Globus pallidus (tissue), 1 donor: ENCODE results near the gene THY1.

ENCODE experiments used
- DNase-seq: peaks from one replicate; pipeline ENCODE4 v3.0.0-alpha.2; 2015; ENCODE audit warnings: low spot score

The THY1 gene

DNA sequence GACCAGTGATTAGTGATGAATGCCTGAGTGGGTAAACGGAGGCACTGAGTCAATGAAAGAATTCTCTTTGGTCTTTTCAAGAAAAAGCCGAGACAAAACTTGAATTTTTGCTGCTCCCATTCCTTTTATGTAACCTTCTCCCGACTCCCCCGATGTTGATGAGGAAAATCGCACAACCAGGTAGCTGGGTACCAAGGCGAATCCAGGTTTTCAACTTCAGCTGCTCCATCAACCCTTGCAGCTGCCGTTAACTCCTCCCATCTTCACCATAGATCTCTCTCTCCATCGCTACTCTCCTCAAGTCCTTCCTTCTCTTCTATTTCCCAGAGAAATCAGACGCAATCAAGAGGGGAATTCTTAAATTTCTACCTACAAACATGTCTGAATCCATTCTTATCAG, 40.9 kb downstream of the THY1 start:
- DNase-seq: no peak

DNA sequence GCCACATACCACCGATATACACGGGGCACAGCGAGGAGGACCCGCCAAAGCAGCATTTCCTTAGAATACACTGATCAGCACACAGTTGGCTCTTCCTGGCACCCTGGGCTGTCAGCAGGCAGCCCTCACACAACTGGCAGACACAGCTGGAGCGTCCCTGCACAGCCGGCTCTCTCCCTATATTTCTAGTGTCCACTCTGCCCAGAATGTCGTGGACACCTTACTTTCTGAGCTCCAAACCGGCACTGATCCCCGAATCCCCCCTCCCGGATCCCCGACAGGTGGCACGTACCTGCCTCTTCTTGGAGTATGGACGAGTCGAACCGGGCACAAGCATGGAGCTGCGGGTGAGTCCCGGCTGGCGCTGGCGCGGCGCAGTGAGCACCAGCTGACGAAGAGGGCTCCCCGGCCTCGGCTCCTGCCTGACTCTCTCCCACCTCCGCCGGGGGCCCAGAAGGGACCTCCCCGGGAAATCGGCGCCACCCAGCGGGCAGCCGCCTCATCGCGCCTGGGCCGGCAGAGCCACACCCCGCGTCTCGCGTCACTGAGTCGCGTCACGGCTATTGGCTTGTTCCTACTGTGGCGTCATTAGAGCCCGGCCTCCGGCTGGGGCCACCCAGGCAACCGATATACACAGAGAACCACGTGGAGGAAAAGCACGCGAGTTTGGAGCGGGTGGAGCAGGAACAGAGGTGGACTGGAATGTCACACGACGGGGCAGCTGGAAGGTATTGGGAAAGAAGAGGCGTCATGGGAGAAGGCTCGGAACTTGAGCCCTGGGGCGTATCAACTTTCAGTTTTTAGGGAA, 41.6 kb downstream of the THY1 start, which contains the start of gene USP2:
Gene USP2 (minus strand): TSS at position 510 of the 808 bp plus-strand sequence. CDS start 8,210 bp downstream, outside the sequence.
- DNase-seq: peak; percentile 97

DNA sequence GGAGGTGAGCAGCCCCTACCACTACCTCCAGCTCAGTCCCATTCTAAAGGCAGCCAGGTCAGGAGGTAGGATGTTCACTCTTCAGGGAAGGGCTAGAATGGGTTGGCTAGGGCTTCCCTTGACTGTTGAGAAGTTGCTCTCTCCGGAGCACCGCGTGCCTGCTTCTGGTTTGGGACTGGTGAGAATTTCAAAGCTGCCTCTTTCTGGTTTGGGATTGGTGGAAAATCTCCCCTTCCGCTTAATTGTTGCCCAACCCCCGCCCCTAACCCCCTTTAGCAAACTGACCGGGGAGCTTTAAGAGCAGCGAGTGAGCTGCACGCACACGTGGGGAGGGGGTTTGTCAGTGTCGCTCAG, 42.2 kb downstream of the THY1 start:
- DNase-seq: no peak

DNA sequence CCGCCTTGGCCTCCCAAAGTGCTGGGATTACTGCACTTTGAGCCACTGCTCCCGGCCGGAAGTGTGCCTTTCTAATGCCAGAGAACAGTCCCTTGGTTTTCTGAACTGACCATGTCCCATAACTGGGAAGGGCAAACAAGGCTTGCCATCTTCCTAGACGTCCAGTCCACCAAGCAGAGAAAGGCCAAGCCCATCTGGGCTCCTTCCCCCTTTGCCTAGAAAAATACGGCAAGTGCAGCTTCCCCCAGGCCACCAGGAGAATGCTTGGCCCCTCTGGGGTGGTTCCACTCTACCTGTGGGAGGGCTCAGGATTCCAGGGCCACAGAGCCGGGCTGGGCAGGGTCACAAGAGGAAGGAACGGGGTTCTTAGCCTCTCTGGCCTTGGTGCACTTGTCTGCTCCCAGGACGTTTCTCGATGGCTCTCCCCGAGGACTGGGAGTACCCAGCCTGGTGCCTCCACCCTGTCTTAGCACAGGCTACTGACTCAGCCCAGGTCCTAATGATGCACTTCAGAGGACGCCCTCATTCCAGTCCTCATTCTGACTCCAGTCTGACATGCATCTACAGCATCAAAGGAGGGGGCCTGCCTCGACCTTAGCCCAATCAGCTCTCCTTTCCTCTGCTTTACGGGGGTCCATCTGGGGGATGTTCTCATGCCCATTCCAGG, 42.7 kb downstream of the THY1 start:
- no peak for DNase-seq

DNA sequence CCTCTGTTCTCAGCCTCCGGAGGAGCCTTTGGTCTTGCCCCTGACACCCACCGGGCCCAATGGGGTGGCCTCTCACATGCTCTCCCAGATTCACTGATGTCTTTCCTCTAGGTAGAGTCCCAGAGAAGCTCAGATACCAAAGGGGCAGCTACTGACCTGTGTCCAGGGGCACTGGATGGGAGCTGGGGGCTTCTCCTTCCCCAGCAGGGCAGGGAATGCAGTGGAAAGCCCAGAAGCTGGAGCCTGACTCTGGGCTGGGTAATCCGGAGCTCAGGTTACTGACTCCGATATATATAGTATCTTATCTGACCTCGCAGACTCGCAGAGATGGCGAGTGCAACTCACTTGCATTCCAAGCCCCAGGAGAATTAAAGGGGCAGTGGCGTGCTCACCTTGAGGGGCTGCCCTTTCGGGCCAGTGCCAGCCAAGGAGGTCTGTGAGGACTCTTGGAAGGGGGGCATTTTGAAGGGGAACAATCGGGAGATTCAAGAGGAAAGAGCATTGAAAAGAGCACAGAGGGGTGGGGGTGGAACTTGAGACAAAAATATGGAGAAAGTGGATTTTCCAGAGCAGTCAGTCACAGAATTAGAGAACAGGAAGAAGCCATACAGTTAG, 44.0 kb downstream of the THY1 start:
- no peak for DNase-seq

DNA sequence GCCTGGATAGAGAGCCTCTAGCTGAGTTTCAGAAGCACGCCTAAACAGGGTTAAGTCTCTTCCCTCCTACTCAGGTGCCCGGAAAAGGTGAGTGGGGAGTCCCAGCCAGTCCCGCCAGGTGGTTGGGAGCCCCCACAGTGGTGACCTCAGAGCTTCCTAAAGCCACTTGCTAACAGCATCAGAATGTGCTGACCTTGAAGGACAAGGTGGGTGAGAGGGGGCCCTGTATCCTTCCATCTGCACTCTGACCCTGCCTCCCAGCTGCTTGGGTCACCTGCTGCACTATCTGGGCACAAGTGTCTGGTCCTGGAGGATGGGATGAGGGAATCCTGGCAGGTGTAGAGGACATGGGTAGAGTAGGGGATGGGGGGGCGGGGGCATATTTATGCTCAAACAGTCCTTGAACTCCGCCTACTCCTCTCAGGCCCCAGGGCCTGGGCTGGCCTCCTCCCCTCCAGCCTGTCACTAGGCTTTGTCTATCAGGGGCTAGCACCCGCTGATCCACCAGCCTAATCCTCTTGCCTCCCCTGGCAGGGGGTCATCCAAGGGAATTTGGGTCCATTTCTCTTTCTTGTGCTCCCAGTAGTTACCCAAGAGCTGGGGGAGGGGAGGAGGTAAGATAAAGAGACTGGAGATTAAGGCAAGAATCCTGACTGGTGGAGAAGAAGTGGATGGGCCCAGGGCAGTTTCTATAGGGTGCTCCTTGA, 44.9 kb downstream of the THY1 start:
- no peak for DNase-seq

DNA sequence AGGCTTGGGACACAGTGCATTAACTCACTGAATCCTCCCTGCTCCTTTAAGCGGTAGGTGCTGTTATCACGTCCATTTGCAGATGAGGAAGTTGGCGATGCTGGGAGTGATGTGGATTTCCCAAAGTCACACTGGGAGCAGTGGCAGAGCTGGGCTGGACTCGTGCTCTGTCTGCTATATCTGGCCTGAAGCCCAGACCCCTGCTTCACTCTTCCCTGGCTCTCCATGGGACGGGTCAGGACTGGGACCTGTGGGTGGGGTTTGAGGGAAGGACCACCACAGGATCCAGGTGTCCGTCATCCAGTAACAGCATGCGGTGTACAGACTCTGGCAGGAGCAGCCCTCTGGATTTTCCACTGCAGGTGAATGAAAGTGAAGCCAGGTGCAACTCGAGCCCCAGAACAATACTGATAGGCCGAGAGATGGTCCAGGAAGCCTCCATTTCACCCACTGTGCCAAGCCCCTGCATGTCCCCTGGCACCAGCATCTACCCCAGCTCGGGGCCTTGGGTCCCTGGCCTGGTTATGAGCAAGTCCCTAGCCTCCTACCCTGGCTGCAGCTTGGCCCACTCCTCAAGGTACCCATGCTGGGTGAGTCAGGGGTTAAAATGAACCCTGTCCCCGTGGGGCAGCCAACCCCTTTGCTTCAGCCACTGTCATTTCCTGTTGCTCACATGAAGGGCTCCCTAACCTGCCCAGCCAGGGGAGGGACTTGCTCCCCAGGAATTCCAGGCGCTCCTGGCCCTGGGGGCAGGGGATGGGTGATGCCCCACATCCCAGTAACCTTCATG, 45.7 kb downstream of the THY1 start:
- DNase-seq: no peak

DNA sequence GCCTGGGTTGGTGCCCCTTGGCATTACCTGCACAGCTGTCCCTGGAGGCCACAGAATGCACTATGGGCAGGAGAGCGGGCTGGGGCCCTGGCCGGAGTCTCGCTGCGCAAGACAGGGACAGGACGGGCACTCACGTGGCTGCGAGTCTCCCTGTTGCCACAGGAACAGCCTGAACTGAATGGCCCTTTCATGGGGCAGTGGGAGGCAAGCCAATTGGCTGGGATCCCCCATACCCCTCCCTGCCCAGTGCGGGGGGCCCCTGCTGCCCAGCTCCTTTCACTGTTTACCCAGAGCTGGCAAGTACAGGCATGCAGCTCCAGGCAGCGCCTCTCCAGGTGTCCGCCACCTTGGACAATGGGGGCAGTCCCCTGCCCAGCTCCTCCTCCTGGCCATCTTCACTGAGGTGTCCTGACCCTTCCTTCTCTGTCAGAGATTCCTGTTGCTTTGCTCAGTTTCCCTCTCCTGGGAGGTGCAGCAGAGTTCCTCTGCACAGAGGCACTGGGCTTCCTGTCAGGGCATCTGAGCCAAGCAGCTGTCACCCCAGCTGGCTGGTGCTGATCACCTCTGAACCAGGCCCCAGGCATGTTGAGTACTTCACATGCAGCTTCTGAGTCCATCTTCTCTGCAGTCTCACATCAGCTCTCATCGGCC, 46.6 kb downstream of the THY1 start:
- DNase-seq: peak; percentile 97

DNA sequence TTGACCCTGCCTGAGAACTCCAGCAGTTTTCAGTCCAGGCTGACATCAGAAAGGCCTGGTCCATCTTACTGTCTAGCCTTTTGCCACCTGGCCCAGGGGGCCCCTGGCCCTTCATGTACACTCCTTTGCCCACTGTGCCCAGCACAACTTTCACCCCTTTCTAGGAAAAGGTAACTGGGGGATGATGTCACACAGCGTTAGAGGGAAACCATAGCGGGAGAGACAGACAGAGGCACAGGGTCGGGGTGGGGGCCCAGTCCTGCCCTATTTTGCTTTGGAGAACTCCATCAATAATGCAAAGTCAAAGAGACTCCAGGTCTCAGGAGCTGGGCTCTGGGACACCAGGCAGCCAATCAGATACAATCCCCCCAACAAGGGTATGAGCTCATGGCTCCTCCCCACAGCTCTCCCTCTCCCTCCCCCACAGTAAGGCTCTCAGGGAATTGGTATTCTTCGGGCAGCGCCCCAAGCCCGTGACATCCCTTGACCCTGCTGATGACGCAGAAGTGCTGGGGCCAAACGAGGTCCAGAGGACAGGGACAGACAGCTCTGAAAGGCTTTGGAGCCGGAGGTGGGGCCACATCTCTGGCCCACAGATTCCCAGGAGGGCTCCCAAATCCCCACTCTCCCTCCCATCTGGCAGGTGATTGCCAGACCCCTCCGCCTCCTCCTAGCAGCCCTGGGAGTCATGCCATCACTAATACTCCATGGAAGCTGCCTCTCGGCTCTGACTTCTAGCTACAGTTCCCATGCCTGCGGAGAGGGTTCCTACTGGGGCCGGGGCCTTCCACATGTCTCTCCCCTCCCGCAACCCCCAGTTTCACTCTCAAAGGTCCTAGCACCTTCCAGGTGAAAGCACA, 47.4 kb downstream of the THY1 start:
- peak; percentile 95 for DNase-seq

DNA sequence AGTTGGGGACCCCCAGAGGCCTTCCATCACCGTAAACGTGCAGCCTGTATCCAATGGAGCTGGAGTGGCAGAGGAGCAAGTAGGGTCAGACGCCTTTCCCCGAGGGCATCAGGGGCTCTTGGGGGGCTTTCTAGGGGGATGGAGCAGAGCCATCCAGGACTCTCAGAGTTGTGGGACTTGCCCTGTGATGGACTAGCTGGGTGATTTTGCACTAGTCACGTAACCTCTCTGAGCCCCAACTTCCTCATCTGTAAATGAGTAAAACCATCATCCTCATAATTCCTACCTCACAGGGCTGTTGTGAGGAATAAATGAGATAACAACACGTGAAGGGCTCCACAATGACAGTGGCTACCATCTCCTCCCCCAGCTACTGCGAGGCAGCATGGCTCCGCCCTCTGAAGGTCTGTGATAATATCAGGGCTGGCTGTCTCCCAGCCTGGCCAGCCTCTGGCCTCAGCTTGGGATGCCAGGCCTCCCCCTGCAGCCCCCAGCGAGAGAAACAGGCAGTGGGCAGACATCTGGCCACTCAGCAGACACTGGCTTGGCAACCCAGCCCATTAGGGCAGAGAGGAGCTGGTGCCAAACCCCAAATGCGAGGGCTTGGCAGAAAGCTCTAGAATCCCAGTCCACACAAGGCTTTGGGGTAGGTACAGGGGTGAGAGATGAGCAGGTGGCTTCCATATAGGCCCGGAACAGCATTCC, 48.2 kb downstream of the THY1 start:
- peak; percentile 87 for DNase-seq

DNA sequence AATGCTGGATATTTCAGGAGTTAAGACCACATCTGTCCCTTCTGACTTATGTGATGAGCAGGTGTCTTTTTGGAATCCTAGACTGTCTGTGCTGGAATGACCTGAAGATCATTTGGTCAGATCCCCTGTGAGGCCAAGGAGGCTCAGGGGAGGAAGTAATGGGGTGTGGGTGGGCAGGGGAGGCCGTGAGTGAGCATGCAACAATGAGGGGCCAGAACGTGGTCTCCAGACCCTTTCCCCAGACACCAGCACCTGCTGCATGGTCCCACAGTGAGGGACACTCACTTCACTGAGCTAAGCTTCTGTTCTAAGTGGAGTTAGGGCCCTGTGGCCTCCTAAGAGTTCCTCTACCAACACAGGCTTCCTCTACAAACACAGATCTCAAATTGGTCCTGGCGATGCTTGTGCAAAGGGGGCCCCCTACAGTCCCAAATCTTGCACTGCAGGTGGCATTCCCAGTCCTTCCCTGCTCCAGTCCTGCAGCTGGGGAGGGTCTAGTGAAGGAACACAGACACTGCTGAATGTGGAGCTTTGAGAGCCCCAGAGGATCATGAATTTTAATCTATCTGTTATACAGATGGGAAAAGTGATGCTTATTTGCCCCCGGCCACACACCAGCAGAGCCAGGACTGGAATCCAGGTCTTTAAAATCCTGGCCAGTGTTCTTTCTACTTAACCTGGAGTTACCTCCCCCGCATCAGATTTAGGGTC, 48.9 kb downstream of the THY1 start:
- peak; percentile 91 for DNase-seq

DNA sequence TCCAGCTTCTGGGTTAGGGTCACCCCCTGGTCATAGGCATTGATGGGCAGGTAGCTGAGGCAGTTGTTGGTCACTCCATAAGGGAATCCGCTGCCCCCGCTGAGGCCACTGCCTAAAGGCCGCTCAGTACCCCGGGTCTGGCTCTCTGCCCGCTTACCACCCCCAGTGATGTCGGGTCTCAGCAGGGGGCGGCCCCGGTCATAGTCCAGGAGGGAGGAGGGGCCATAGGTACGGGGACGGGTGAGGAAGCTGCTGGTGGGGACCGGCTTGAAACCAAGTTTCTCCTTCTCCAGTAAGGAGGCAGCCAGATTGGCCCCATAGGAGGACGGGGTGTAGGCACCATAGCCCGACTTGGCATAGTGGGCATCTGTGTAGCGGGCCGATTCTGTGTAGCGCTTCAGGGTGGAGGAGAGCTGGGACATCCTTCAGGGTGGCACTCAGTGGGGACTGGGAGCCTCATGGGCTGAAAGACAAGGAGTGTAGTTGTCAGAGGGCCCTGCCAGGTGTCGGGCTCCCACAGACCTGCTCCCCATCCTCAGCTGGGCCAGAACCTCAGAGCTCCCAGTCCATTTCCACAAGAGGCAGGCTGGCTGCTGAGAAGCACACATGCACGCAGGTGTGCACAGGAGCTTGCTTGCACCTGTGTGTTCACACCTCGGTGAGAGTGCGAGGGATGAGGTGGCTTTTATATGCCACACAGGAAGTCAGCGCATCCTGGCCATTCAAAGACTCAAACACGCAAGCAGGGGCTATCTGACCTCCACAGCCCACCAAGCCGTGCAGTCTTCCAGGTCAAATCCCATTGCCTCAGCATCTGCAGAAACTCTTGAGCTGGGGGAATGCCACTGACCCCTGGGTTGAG, 49.7 kb downstream of the THY1 start:
- DNase-seq: no peak

DNA sequence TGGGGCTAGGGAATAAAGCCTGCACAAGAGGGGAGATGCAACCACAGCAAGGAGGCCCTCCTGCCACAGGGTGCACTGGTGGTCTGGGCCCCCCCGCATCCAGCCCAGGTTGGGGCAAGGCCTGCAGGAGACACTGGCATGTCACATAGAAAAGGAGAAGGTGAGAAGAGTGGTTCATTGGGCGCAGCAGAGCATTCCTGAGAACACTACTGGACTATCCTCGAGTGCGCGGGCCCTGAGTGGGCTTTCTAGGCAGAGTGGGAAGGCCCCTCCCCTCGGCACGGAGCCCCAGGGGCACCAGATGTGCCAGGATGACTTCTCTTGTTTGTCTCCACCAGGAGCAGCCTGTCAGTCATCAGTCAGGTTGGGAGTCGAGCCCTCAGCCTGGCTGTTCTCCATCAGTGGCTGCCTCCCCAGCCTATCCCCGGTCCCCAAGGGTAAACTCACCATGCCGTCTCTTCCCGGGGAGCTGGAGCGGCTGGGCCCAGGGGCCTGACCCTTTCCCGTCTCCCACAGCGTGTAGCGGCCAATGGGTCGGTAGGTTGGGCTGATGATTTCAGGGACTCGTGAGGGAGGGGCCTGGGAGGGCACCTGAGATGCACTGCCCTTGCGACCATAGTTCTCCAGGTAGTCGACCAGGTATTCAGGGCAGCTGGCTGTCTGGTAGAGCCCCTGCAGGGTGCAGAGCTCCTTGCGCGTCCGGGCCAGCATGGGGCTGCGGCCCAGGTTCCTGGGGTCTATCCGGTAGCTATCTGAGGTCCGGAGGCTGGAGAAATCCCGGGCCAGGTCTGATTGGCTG, 50.5 kb downstream of the THY1 start:
- DNase-seq: no peak

DNA sequence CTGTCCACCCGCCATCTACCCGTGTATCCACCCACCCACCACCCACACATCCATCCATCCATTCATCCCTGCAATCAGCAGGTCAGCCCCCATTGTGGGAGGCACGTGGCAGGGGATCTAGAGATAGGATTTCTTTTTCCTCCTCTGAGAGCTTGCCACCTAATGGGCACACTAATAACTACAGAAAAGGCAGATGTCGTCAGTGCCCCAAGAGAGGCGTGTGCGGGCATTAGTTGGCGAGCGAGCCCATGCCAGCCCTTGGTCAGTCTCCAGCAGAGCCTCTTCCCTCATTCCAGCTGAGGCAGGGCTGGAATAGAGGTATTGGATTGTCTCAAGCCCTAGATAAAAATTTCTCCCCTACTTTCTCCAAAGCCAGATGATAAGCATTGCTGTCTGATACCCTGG, 51.2 kb downstream of the THY1 start:
- DNase-seq: peak; percentile 79

DNA sequence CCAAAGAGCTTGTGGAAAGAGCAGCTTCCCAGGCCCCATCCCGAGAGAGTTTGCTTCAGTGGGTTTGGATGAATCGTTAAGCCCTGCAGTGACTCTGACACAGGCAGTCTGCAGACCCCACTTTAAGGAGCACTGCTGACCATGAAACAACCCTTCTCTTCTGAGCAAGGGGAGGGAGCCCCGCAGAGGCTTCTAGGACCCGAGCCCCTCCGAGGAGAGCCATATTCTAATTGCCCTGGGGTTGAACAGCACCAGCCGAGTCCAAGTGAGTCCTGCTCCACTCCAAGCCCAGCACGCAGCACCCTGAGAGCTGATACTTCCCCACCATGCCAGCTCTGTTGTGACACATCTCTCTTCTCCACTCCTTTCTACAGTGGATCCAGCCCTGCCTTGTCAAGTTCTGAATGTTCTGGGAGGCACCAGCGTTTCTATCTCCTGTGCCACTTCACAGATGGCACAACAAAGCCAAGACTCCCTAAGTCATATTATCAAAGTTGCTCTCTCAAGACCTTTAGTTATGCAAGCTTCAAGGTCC, 51.8 kb downstream of the THY1 start:
- no peak for DNase-seq

DNA sequence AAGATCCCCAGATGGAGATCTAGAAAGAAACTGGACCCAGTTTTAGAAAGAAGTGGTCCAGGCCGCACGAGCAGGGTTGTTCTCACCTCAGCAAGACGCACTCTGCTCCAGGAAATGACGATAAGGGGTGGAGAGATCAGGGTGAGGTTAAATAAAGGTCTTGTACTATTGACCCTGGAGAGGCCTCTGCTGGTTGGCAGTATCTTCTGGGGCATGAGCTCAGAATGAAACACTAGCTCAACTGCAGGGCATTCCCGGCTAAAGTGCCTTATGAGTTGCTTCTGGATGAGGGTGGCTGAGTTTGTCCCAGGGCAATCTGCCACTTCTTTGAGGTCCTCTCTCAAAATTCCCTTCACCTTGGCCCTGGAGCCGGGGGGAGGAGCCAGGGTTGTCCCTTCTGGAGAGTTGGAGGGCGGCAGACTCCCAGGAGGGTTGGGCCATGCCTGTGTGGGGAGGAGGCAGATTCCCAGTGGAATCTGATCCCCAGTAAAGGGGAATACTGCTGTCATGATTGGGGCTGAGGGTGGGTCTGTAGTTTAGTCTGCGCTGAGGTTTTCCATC, 52.4 kb downstream of the THY1 start:
- DNase-seq: no peak
